ENCODE data around the gene NRBF2.
"Not testable (repeated sequence)": the region's sequence is repeated elsewhere in the genome, so short reads cannot be mapped to it uniquely, and the experiment has no call there.

Gene NRBF2

DNA sequence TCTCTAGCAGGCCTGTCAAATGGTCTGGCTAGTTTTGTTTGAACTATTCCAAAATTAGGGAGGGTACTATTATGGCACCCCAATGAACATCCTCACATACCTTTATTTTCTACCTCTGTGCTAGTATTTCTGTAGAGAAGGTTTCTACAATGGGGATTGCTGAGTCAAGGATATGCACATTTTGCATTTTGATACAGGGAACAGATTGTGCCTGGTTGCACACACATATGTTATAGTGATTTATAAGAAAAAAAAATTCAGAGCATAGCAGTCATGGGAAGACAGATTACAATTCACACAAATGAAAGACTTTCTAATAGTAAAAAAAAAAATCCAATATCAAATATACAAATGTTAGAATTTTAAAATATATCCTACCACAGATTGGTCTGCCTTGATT, 14.1 kb upstream of the NRBF2 start:
- DNase-seq (ENCODE audit: low read depth), result no peak

GRCh38 chr10:63120554-63120953, 12.6 kb upstream of the NRBF2 start:
- DNase-seq (ENCODE audit: low read depth), result no peak

DNA sequence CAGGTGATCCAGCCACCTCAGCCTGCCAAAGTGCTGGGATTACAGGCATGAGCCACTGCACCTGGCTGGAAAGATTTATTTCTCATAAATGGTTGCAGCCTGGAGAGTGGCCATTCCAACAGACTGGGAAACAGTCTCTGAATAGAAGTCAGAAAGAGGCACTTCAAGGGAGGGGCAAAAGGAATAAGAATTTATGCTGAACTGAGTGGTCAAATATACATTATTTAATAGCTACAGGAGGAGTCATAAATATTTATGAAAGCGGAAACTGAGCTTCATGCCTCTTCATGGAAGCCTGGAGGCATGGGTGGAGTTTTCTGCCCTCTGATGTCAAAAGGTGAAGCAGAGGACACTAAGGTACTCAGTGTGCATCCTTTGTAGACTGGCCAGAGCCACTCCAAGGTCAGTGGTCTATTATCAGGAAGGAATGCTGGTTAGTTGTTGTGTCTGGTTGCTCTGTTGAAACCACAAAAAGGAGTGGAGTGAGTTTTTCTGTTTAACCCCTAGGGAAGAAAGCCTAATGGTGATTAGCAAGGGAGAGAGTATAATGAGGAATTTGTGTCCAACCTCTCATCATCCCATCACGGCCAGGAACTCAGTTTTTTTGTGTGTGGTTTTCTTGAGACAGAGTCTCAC, 9.3 kb upstream of the NRBF2 start:
- no peak for DNase-seq (ENCODE audit: low read depth)

- no peak for DNase-seq (ENCODE audit: low read depth)
Measured at GRCh38 chr10:63125459-63125858, 7.7 kb upstream of the NRBF2 start.

DNA sequence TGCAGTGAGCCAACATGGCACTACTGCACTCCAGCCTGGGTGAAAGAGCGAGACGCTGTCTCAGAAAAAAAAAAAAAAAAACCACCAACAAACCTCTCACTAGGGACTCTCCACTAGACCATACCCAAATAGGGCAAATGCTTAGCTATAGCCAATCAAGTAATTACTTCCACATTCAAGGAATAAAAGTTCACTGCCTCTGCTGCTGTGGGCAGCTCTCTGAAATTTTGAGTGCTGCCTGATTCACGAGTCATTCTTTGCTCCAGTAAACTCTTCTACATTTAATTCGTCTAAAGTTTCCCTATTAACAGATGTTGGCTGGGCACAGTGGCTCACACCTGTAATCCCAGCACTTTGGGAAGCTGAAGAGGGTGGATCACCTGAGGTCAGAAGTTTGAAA, 4.7 kb upstream of the NRBF2 start:
- DNase-seq (ENCODE audit: low read depth), result no peak

DNA sequence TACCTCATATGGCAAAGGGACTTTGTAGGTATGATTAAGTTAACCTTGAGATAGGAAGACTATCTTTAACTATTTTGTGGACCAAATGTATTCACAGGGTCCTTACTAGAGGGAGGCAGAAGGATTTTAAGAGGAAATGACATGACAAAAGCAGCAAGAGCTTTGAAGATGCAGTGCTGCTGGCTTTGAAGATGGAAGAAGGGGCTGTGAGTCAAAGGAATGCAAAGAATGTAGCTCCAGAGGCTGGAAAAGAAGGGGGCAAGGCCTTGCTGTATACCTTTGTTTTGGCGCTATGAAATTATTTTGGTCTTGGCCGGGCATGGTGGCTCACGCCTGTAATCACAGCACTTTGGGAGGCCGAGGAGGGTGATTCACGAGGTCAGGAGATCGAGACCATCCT, 3.2 kb upstream of the NRBF2 start:
- no peak for DNase-seq (ENCODE audit: low read depth)

DNA sequence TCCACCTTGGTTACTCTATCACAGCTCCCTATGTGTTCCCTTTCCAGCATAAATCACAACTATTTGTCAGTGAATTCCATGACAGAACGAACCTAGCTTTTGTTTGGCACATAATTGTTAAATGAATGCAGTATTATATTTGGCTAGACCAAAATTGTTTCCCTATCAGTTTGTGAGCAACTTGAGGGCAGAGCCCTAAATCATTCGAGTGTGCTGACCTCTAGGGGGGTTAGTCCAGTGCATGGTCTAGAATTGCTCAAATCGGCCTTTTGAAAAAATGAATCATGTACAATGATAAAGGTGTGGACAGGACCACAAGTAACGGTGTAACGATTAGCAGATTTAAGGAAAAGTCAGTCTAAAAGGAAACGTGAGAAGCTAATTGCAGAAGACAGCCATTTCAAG, 475 bp upstream of the NRBF2 start:
- no peak for DNase-seq (ENCODE audit: low read depth)

- DNase-seq (ENCODE audit: low read depth), result no peak
Measured at GRCh38 chr10:63133821-63134557, 861 bp downstream of the NRBF2 start.

GRCh38 chr10:63137306-63137705, 4.2 kb downstream of the NRBF2 start:
- no peak for DNase-seq (ENCODE audit: low read depth)

GRCh38 chr10:63140077-63140476, 6.9 kb downstream of the NRBF2 start:
- DNase-seq (ENCODE audit: low read depth), result no peak

DNA sequence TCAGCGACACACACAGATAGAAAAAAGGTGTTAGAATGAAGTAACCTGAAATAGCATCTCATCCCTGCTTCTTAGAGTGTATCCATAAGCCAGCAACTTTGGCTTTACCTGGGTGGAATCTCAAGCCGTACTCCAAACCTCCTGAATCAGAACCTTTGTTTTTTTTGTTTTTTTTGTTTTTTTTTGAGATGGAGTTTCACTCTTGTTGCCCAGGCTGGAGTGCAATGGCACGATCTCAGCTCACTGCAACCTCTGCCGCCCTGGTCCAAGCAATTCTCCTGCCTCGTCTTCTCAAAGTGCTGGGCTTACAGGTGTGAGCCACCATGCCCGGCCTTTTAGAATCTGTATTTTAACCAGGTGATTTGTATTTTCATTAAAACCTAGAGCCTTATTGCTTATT, 9.0 kb downstream of the NRBF2 start:
- DNase-seq (ENCODE audit: low read depth), result no peak

DNA sequence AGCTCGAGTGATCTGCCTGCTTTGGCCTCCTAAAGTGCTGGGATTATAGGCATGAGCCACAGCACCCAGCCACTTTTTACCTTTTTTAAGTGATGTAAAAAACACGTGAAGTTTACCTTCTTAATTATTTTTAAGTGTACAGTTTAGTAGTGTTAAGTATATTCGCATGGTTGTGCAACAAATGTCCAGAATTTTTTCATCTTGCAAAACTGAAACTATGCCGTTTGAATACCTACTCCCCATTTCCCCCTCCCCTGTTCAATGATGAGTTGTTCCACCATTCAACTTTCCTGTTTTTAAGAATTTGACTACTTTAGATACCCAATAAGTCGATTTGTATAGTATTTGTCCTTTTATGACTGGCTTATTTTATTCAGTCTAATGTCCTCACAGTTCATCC, 10.9 kb downstream of the NRBF2 start:
- DNase-seq (ENCODE audit: low read depth), result no peak

DNA sequence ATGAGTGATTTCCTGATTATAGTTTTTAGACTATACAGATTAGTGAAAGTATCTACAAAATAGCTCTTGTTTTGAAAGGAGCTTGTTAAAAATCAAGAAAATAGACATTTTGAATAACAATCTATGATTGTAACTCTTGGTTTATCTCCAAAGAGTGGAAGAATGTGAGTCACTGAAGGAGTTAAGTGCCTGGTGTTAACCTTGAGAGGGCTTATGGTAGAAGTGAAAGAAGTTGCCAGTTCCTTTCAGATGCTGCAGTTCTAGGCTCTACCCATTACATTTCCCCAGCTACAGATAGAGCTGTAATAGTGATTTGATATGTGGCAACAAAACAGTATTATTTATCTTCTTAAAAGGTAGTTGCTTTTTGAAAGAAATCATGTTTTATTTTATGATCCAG, 12.7 kb downstream of the NRBF2 start:
- DNase-seq (ENCODE audit: low read depth), result no peak

GRCh38 chr10:63146503-63146902, 13.4 kb downstream of the NRBF2 start:
- DNase-seq (ENCODE audit: low read depth), result no peak

GRCh38 chr10:63150745-63151144, 17.6 kb downstream of the NRBF2 start:
- DNase-seq (ENCODE audit: low read depth), result no peak

GRCh38 chr10:63153868-63154545, 20.9 kb downstream of the NRBF2 start:
- DNase-seq (ENCODE audit: low read depth), result not testable (repeated sequence)

DNA sequence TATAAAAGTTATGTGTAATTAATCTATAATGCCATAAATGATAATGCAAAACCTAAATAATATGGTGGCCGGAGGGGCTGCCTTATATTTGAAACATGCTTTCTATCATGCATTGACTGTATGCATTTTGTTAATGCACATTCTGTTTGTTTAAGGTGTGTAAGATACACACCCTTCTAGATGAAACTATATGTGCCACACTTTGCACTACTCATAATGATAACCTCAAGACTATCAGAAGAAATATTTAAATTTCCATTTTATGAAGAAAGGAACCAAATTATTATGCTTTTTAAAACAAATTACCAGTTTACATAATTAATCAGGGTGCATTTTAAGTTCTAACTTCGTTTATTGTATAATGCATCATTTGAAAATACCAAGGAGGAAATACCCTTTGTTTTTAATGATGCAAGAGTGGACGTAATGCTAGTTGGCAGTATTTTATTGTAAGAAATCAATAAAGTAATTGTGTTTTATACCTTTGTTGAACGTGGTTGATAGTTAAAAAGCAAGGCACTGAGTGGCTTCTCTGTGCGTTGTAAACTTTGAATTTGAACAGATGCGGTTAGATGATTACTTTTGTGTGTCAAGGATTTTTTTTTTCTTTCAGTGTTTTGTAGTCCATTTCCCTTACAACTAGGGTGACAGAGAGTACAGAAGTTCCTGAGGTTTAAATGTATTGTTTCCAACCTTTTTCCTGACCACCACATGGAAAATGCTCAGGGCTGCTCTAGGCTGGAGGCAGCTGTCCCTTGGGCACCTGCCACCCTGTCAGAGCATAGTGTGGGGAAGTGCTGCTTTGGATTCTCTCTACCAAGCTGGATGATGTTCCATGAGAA, 21.6 kb downstream of the NRBF2 start:
- no peak for DNase-seq (ENCODE audit: low read depth)

- no peak for DNase-seq (ENCODE audit: low read depth)
Measured at GRCh38 chr10:63155388-63156020, 22.4 kb downstream of the NRBF2 start.

GRCh38 chr10:63156236-63156635, 23.1 kb downstream of the NRBF2 start:
- no peak for DNase-seq (ENCODE audit: low read depth)

- DNase-seq (ENCODE audit: low read depth), result no peak
Measured at GRCh38 chr10:63157845-63158624, 24.9 kb downstream of the NRBF2 start.

DNA sequence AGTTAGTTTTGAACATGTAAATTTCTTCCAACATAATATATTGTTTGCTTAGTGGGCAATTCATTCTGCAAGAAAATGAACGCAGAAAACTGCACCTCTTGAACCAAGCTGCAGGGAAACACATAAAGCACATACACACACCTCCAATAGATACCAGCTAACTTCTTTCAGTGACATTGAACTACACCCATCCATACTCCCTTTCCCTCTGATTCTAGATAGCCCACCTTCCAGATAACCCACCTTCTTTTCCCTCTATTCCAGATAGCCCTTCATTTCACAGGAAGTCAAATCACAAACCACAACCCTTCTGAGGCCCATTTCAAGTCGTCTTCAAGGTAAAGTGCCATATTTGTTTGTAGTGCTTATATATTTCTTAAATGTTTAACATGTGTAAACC, 28.5 kb downstream of the NRBF2 start:
- DNase-seq (ENCODE audit: low read depth), result no peak
